Measurements from ENCODE around the gene LRRC47. TPM values are rescaled to one million over a fixed set of nuclear protein-coding genes. Genes with fewer than 3 reads are reported as not detected.

Gene LRRC47
- total RNA-seq, 1 experiment from 2014 or later = 33.7 TPM

- DNase-seq (ENCODE audit: low read depth) = no peak
Observed at GRCh38 chr1:3772715-3773571, 23.4 kb downstream of the LRRC47 start, which contains the start of gene SMIM1. SMIM1 (plus strand) TSS chr1:3772749; CDS start chr1:3775374, 2,625 bp downstream.

- DNase-seq (ENCODE audit: low read depth) = no peak
Observed at GRCh38 chr1:3772027-3772714, 24.1 kb downstream of the LRRC47 start.

GRCh38 chr1:3771108-3772026 lies 24.9 kb downstream of the LRRC47 start:
- no peak for DNase-seq (ENCODE audit: low read depth)

- DNase-seq (ENCODE audit: low read depth) = no peak
Observed at GRCh38 chr1:3770047-3770765, 26.1 kb downstream of the LRRC47 start.

- DNase-seq (ENCODE audit: low read depth) = no peak
Observed at GRCh38 chr1:3768811-3769390, 27.4 kb downstream of the LRRC47 start.

- DNase-seq (ENCODE audit: low read depth) = no peak
Observed at GRCh38 chr1:3767328-3767925, 28.9 kb downstream of the LRRC47 start.

GRCh38 chr1:3763351-3764125 lies 32.8 kb downstream of the LRRC47 start:
- DNase-seq (ENCODE audit: low read depth) = no peak

- no peak for DNase-seq (ENCODE audit: low read depth)
Observed at GRCh38 chr1:3762873-3763228, 33.4 kb downstream of the LRRC47 start.

- DNase-seq (ENCODE audit: low read depth) = no peak
Observed at GRCh38 chr1:3762151-3762872, 34.0 kb downstream of the LRRC47 start.

GRCh38 chr1:3761296-3762010 lies 34.8 kb downstream of the LRRC47 start:
- DNase-seq (ENCODE audit: low read depth) = no peak

GRCh38 chr1:3759796-3760195 lies 36.5 kb downstream of the LRRC47 start:
- DNase-seq (ENCODE audit: low read depth) = no peak

- DNase-seq (ENCODE audit: low read depth) = no peak
Observed at GRCh38 chr1:3759164-3759563, 37.1 kb downstream of the LRRC47 start.

- no peak for DNase-seq (ENCODE audit: low read depth)
Observed at GRCh38 chr1:3756394-3756793, 39.9 kb downstream of the LRRC47 start.

GRCh38 chr1:3753656-3754454 lies 42.4 kb downstream of the LRRC47 start:
- DNase-seq (ENCODE audit: low read depth) = no peak

GRCh38 chr1:3752400-3752945 lies 43.8 kb downstream of the LRRC47 start, which contains the start of gene CCDC27:
CCDC27 (plus strand) TSS chr1:3752450; CDS start chr1:3752482, 32 bp downstream.
- DNase-seq (ENCODE audit: low read depth) = no peak

GRCh38 chr1:3750741-3751140 lies 45.6 kb downstream of the LRRC47 start:
- no peak for DNase-seq (ENCODE audit: low read depth)

GRCh38 chr1:3749512-3749911 lies 46.8 kb downstream of the LRRC47 start:
- no peak for DNase-seq (ENCODE audit: low read depth)
